DND-41 (cell line): ENCODE measurements around the gene XPNPEP1.

Experiments used
- EZH2 ChIP-seq: IDR thresholded peaks from 3 replicates; pipeline ENCODE4 v1.6.1; 2012; ENCODE audit warnings: borderline replicate concordance, low read depth, mild to moderate bottlenecking, moderate library complexity, low read length, inconsistent platforms; ENCODE audit not compliant: severe bottlenecking
- TF ChIP-seq, protein P1 (sequence below): IDR thresholded peaks from 2 replicates; pipeline ENCODE4 v1.5.1; 2012; ENCODE audit warnings: borderline replicate concordance, low read length, moderate library complexity, mild to moderate bottlenecking; ENCODE audit not compliant: poor library complexity, severe bottlenecking; ENCODE audit errors: extremely low read depth

DNA sequence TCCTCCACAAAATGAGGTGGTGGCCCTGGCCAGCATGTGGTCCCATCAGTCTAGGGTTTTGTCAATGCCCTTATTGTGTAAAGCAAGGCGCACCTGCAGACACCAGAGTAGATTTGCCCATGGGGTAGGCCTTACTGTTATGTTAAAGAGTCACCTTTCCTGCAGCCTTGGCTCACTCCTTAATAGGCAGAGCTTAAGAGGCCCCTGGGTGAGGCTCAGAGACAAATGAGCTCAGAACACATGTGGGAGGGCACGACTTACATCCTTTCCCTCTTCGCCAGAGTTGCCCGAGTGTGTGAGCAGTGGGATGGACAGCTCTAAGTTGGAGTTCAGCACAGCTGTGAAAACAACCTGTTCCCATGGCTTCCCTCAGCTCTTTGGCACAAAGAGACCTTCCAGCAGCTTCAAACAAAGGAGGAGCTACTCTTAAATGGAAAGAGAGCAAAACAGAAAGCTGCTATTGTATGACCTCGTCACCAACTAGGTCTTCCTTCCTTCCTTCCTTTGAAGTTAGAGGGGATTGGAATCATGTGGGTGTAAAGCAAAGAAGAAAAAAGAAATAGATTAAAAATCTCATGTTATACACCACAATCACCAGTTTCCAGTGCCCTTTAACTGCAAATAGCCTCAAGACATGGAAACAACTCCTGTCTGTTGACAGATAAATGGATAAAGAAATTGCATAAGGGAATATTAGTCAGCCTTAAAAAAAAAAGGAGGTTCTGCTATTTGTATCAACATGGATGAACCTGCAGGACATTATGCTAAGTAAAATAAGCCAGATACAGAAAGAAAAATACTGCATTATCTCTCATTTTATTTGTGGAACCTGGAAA, 11.9 kb upstream of the XPNPEP1 start:
- TF ChIP-seq, protein P1, sequence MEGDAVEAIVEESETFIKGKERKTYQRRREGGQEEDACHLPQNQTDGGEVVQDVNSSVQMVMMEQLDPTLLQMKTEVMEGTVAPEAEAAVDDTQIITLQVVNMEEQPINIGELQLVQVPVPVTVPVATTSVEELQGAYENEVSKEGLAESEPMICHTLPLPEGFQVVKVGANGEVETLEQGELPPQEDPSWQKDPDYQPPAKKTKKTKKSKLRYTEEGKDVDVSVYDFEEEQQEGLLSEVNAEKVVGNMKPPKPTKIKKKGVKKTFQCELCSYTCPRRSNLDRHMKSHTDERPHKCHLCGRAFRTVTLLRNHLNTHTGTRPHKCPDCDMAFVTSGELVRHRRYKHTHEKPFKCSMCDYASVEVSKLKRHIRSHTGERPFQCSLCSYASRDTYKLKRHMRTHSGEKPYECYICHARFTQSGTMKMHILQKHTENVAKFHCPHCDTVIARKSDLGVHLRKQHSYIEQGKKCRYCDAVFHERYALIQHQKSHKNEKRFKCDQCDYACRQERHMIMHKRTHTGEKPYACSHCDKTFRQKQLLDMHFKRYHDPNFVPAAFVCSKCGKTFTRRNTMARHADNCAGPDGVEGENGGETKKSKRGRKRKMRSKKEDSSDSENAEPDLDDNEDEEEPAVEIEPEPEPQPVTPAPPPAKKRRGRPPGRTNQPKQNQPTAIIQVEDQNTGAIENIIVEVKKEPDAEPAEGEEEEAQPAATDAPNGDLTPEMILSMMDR = no peak
- TF ChIP-seq EZH2 = no peak
